Retinal pigment epithelial cell (primary cell): ENCODE results near the gene NEGR1.

Source experiments
- DNase-seq: peaks from one replicate; pipeline ENCODE4 v3.0.0-alpha.2; 2010; ENCODE audit warnings: low read depth
- H3K4me3 ChIP-seq: 2 replicates; pipeline ENCODE4 v1.5.1; 2011; ENCODE audit warnings: mild to moderate bottlenecking, low read length, control low read depth, moderate library complexity
- TF ChIP-seq, protein P1 (sequence below): conservative IDR thresholded peaks from 2 replicates; pipeline ENCODE4 v1.5.1; 2011; ENCODE audit warnings: low read depth, low read length, control low read depth, inconsistent platforms

The NEGR1 gene

DNA sequence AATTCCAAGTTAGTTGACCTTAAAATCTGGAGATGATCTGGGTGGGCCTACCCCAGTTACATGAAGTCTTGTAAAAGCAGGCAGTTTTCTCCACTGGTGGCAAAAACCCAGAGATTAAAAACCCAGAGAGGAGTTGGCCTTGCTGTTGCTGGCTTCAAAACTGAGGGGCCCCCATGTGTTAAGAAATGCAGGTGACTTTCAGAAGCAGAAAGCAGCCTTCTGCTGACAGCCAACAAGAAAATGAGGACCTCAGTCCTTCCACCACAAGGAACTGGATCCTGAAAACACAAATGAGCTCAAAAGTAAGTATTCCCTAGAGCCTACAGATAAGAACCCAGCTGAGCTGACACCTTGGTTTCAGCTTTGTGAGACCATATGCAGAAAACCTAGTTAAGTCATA, 857.8 kb downstream of the NEGR1 start:
- no peak for DNase-seq

DNA sequence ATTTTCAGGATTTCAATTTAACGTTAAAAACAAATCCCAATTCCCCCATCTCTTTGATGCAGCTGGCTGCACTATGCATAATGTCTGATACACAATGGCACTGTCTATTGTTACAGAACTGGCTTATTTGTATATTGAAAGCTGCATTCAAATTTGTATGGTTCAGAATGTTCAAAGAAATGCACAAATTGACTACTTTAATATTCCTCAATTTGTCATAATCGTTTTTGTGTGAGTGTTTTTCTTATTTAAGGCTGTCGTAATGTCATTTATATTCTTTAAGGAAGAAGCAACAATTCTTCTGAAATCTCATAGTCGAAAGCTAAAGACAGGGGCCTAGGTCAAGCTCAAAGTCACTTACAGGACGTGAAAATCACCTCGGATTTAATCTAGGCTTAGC, 860.1 kb downstream of the NEGR1 start:
- no peak overlapping the region for H3K4me3 ChIP-seq
- TF ChIP-seq, protein P1, sequence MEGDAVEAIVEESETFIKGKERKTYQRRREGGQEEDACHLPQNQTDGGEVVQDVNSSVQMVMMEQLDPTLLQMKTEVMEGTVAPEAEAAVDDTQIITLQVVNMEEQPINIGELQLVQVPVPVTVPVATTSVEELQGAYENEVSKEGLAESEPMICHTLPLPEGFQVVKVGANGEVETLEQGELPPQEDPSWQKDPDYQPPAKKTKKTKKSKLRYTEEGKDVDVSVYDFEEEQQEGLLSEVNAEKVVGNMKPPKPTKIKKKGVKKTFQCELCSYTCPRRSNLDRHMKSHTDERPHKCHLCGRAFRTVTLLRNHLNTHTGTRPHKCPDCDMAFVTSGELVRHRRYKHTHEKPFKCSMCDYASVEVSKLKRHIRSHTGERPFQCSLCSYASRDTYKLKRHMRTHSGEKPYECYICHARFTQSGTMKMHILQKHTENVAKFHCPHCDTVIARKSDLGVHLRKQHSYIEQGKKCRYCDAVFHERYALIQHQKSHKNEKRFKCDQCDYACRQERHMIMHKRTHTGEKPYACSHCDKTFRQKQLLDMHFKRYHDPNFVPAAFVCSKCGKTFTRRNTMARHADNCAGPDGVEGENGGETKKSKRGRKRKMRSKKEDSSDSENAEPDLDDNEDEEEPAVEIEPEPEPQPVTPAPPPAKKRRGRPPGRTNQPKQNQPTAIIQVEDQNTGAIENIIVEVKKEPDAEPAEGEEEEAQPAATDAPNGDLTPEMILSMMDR: no peak
- DNase-seq: no peak

More for the DNA sequence above, 857.8 kb downstream of the NEGR1 start:
- TF ChIP-seq, protein P1: no peak
- no peak overlapping the region for H3K4me3 ChIP-seq

DNA sequence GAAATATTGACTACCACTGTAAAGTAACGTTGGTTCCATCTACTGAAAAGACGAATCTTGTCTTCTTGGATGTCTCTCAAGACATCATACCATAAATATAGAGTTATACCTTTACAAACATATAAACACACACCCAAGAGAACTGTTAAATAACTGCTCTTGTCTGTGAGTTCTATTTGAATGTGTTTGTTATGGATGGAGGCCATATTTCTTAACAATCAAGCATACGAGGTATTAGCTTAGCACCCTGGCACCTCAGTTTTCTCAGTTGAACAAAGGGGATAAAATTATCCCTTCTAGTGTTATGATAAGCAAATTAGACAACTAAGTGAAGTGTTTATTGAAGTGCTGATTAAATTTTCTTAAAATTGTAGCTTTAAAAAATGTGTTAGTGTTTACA, 864.9 kb downstream of the NEGR1 start:
- TF ChIP-seq, protein P1: no peak
- H3K4me3 ChIP-seq: no peak overlapping the region
- DNase-seq: no peak

DNA sequence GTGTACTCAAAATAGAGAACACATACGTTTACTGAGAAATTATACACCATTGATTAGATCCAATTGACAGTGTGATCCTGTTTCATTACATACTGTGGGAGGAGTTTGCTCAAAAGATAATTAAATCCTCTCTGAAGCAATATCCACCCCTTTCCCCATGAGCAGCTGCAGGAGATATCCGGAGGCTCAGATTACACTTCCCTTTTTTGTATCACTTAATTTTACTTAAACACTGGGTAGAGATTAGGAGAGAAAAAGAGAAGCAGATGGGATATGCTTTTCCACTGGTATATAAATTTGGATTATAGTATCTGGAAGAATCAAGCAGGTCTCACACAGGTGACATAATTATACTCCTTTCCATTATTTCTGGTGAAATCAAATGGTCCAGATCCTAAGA, 868.2 kb downstream of the NEGR1 start:
- DNase-seq: no peak
- TF ChIP-seq, protein P1: no peak
- H3K4me3 ChIP-seq: no peak overlapping the region

DNA sequence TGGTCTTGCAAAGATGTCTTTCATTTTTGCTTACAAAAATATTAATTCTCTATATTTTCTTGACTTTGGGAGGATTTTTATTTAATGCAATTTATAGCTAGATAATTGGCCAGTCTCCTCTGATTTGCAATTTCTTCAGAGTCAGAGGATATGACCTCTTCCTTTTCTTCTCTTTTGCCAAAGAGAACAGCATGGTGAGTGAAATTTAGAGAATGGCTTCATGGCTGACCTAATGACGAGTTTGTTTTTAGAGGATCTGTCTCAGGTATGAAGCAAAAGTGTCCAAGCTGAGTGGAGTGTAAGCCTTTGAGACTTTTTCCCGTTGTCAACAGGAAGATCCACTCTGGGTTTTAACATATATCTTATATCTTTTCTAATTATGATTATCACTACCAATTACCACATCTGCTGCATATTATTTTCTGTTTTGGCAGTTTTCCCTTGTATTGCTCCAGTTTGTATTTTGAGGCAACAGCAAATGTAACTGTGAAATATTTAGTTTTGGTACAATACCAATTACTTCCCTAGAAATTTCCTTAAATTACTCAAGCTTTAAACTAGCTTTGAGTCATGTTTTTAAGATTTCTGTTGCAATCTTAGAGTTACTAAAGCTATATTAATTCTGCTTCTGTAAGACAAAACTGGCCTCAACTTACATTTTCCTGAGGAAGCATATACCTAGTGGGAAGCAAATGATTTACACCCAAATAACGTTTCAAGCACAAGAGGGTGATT, 868.7 kb downstream of the NEGR1 start:
- TF ChIP-seq, protein P1: no peak
- no peak for DNase-seq
- H3K4me3 ChIP-seq: no peak overlapping the region

DNA sequence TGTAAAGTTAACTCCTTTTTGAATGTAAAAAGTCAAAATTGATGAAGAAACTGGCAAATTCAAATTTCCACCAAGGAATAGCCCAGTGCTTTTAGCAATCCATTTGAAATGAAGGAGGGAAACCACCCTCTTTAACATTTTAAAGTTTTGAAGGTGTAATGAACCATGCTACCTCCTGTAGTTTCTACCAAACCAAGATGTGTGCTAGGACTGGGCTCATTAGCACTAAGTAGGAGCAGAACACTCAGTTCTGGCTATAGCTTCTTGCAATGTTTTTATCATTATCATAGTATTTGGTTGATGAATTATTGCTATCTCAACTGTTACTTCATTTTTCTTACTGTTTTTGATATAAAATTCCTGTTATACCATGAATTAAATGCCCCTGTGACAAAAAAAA, 882.3 kb downstream of the NEGR1 start:
- TF ChIP-seq, protein P1: no peak
- no peak for DNase-seq

DNA sequence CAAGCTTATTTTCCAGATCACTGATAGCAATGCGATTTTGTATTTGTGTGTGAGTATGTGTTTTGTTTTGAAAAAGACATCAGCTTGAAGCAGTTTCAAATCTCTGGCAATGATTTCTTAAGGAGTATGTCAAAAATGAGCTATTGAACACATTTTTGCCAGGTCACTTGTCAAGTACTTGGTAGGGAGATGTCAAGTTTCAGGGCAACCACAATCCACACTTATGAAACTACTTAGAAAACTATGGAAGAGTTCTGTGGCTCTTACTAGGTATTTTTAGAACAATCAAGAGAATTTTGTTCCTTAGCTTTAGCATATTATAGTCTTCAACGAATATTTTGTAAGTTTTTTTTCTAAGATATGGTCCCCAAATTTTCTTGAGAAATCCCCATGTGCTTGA, 882.7 kb downstream of the NEGR1 start:
- DNase-seq: no peak
- TF ChIP-seq, protein P1: no peak
- no peak overlapping the region for H3K4me3 ChIP-seq

More for the DNA sequence above, 882.3 kb downstream of the NEGR1 start:
- no peak overlapping the region for H3K4me3 ChIP-seq
